NT2/D1 (cell line): ENCODE results near the gene KRT9.
A peak's percentile ranks its signal among the peaks of the same experiment; 100 is the strongest.
"Not testable (repeated sequence)": the region's sequence is repeated elsewhere in the genome, so short reads cannot be mapped to it uniquely, and the experiment has no call there.

Experiments
- DNase-seq: peaks from one replicate; pipeline ENCODE4 v3.0.0-alpha.2; 2011; ENCODE audit warnings: low read depth, low spot score
- H3K27me3 ChIP-seq: 2 replicates; pipeline ENCODE4 v1.6.0; 2011; ENCODE audit warnings: mild to moderate bottlenecking; ENCODE audit not compliant: insufficient read length, insufficient read depth
- H3K36me3 ChIP-seq: 2 replicates; pipeline ENCODE4 v1.6.1; 2011; ENCODE audit warnings: mild to moderate bottlenecking, low read length, mixed read lengths; ENCODE audit not compliant: insufficient read depth, insufficient read length
- H3K4me1 ChIP-seq: 2 replicates; pipeline ENCODE4 v1.5.1; 2011; ENCODE audit not compliant: insufficient read depth, insufficient read length
- H3K4me3 ChIP-seq: 2 replicates; pipeline ENCODE4 v1.5.1; 2011; ENCODE audit warnings: low read depth; ENCODE audit not compliant: insufficient read length
- H3K9ac ChIP-seq: 2 replicates; pipeline ENCODE4 v1.6.0; 2011; ENCODE audit warnings: low read depth; ENCODE audit not compliant: insufficient read length
- H3K9me3 ChIP-seq: 2 replicates; pipeline ENCODE4 v1.5.1; 2011; ENCODE audit warnings: mild to moderate bottlenecking, low read length; ENCODE audit not compliant: insufficient read depth
- SUZ12 ChIP-seq: IDR thresholded peaks from 2 replicates; pipeline ENCODE4 v1.6.1; 2011; ENCODE audit not compliant: insufficient read length, insufficient read depth; ENCODE audit errors: extremely low read depth
- YY1 ChIP-seq: IDR thresholded peaks from 2 replicates; pipeline ENCODE4 v1.6.1; 2011; ENCODE audit not compliant: insufficient read length, insufficient read depth
- ZNF274 ChIP-seq: IDR thresholded peaks from 2 replicates; pipeline ENCODE4 v1.6.1; 2011; ENCODE audit warnings: mild to moderate bottlenecking, low read depth, low read length

KRT9 gene

GRCh38 chr17:41583137-41584127 lies 11.6 kb upstream of the KRT9 start:
- H3K27me3 ChIP-seq = no peaks in the 10 kb centered on the region
- H3K9me3 ChIP-seq = no peaks in the 10 kb centered on the region
- no peak overlapping the region for H3K9ac ChIP-seq
- no peaks in the 10 kb centered on the region for H3K36me3 ChIP-seq
- H3K4me1 ChIP-seq = no peaks in the 10 kb centered on the region
- no peak overlapping the region for H3K4me3 ChIP-seq
- TF ChIP-seq YY1 (no peak), SUZ12 (no peak), ZNF274 (no peak)
- no peak for DNase-seq

GRCh38 chr17:41582061-41582968 lies 10.5 kb upstream of the KRT9 start:
- not testable (repeated sequence) for H3K9me3 ChIP-seq, H3K4me3 ChIP-seq, H3K4me1 ChIP-seq, H3K27me3 ChIP-seq, DNase-seq, H3K9ac ChIP-seq, H3K36me3 ChIP-seq

- H3K27me3 ChIP-seq = no peaks in the 10 kb centered on the region
These were observed 9.7 kb upstream of the KRT9 start for GRCh38 chr17:41581366-41582060.

GRCh38 chr17:41580687-41581365 lies 9.0 kb upstream of the KRT9 start:
- TF ChIP-seq YY1 = no peak
- TF ChIP-seq ZNF274 = no peak
- no peak for TF ChIP-seq SUZ12
- Histone ChIP-seq H3K36me3 (no peaks in the 10 kb centered on the region), H3K27me3 (no peaks in the 10 kb centered on the region), H3K9me3 (no peaks in the 10 kb centered on the region), H3K9ac (no peak overlapping the region), H3K4me1 (no peaks in the 10 kb centered on the region), H3K4me3 (no peak overlapping the region)
- DNase-seq = no peak

More at GRCh38 chr17:41581366-41582060, 9.7 kb upstream of the KRT9 start:
- Histone ChIP-seq H3K9me3 (no peaks in the 10 kb centered on the region), H3K4me3 (no peak overlapping the region), H3K4me1 (no peaks in the 10 kb centered on the region), H3K9ac (no peak overlapping the region), H3K36me3 (no peaks in the 10 kb centered on the region)
- no peak for DNase-seq
- TF ChIP-seq YY1 = no peak
- TF ChIP-seq SUZ12 = no peak
- no peak for TF ChIP-seq ZNF274

- no peaks in the 10 kb centered on the region for H3K27me3 ChIP-seq
- H3K36me3 ChIP-seq = no peaks in the 10 kb centered on the region
- no peak overlapping the region for H3K4me3 ChIP-seq
- TF ChIP-seq YY1 (no peak), ZNF274 (no peak), SUZ12 (no peak)
- H3K4me1 ChIP-seq = no peaks in the 10 kb centered on the region
- H3K9ac ChIP-seq = no peak overlapping the region
- no peak for DNase-seq
- no peaks in the 10 kb centered on the region for H3K9me3 ChIP-seq
These were observed 8.4 kb upstream of the KRT9 start for GRCh38 chr17:41580244-41580575.

GRCh38 chr17:41579484-41580243 lies 7.8 kb upstream of the KRT9 start:
- Histone ChIP-seq H3K27me3 (no peaks in the 10 kb centered on the region), H3K9ac (peak overlapping the region; percentile 51), H3K36me3 (no peaks in the 10 kb centered on the region), H3K4me1 (no peaks in the 10 kb centered on the region), H3K9me3 (no peaks in the 10 kb centered on the region), H3K4me3 (no peak overlapping the region)
- TF ChIP-seq YY1 = no peak
- no peak for TF ChIP-seq SUZ12
- TF ChIP-seq ZNF274 = no peak
- DNase-seq = peak; percentile 90
